ENCODE data around the gene ODF2.

- no peak for TF ChIP-seq POLR2AphosphoS5 (IDR thresholded peaks at IDR 0.05; ENCODE audit: borderline replicate concordance, low read depth, low read length)
- TF ChIP-seq EZH2 (IDR thresholded peaks at IDR 0.05), result no peak
Measured at GRCh38 chr9:128459011-128459410, 3.2 kb downstream of the ODF2 start.
